Retinal pigment epithelial cell (primary cell): ENCODE results near the gene CETN3.
"Not testable (repeated sequence)": the region's sequence is repeated elsewhere in the genome, so short reads cannot be mapped to it uniquely, and the experiment has no call there.

Experiments
- DNase-seq: peaks from one replicate; pipeline ENCODE4 v3.0.0-alpha.2; 2010; ENCODE audit warnings: low read depth
- H3K4me3 ChIP-seq: 2 replicates; pipeline ENCODE4 v1.5.1; 2011; ENCODE audit warnings: mild to moderate bottlenecking, low read length, control low read depth, moderate library complexity
- TF ChIP-seq, protein P1 (sequence below): conservative IDR thresholded peaks from 2 replicates; pipeline ENCODE4 v1.5.1; 2011; ENCODE audit warnings: low read depth, low read length, control low read depth, inconsistent platforms

CETN3 gene

DNA sequence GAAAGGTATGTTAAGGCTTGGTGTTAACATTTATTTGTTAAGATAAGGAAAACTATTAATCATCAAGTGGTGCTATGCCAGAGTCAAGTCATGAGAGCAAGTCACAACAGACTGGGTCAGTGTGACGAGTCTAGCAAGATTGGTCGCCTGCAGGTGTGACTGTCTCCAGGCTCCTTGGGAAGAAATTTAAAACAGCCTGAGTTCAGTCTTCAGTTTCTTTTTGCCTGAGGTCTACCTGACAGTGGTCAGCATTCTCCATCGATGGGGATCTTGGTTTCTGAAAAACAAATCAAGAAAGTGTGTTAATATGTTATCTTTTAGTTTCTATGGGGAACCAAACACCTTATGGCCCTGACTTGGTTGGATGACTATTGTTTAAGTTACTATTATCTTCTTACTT, 56.3 kb downstream of the CETN3 start:
- TF ChIP-seq, protein P1, sequence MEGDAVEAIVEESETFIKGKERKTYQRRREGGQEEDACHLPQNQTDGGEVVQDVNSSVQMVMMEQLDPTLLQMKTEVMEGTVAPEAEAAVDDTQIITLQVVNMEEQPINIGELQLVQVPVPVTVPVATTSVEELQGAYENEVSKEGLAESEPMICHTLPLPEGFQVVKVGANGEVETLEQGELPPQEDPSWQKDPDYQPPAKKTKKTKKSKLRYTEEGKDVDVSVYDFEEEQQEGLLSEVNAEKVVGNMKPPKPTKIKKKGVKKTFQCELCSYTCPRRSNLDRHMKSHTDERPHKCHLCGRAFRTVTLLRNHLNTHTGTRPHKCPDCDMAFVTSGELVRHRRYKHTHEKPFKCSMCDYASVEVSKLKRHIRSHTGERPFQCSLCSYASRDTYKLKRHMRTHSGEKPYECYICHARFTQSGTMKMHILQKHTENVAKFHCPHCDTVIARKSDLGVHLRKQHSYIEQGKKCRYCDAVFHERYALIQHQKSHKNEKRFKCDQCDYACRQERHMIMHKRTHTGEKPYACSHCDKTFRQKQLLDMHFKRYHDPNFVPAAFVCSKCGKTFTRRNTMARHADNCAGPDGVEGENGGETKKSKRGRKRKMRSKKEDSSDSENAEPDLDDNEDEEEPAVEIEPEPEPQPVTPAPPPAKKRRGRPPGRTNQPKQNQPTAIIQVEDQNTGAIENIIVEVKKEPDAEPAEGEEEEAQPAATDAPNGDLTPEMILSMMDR: no peak

DNA sequence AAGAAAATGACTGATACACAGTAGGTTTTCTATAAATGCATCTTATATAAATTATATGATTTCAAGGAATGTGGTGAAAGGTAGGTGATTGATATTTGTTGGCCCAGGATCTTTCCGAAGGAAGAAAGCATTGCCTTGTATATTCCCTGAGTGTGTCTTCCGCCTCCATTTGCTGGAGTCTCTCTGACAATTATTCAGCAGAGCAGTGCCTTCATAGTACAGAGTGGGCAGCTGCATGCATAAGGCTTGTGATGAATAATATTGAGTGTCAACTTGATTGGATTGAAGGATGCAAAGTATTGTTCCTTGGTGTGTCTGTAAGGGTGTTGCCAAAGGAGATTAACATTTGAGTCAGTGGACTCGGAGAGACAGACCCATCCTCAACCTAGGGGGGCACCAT, 58.5 kb downstream of the CETN3 start:
- no peak for DNase-seq
- TF ChIP-seq, protein P1: no peak
- H3K4me3 ChIP-seq: no peak overlapping the region

More for the DNA sequence above, 56.3 kb downstream of the CETN3 start:
- no peak for DNase-seq
- H3K4me3 ChIP-seq: no peak overlapping the region

DNA sequence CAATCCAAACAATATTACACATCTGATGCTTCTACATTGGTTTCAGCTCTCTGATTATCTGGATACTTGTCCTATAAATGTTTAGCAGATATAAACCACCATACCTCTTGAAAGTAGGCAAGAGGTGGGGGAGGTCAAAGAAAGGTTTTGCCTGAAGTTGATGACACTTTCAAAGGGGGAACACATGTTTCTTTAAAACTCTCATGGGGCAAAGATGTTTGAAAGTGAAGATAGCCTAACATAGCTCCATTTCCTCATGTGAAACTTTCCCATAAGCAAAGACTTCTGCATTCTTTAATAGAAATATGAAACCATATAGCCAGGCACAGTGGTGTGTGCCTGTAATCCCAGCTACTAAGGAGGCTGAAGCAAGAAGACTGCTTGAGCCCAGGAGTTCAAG, 62.1 kb downstream of the CETN3 start:
- TF ChIP-seq, protein P1: no peak
- DNase-seq: no peak
- H3K4me3 ChIP-seq: no peak overlapping the region

DNA sequence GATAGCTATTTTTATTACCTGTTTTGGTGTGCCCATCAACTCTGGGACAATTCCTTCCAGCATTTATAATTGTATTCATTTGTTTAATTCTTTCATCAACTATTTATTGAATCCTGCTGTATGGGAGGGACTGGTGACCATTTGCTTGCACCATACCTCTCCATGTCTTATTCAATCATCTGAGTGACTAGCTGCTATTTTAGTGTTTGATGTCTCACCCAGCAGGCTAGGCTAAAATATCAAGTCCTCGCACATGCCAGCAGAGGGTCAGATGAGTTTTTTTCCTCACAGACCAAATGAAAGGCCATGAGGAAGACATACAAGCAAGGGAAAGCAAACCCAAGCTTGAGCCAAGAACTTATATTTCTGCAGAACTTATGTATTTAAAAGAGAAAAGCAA, 63.9 kb downstream of the CETN3 start:
- TF ChIP-seq, protein P1: no peak

DNA sequence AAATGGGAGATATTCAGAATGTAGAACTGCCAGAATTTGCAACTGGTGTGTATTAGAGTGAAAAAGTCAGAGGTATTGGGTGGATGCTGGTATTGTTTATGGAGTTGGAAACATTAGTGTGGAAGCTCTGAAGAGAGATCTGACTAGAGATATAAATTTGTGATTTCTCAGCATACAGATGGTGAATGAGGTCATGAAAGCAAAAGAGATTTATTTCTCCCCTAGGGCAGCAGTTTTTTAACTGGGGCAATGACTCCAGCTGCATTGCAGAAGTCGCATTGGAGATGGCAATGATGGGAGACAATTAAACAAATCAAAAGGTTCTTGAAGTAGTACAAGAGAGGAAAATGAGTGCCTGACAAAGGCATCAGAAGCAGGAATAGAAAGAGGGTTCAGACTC, 64.9 kb downstream of the CETN3 start:
- no peak for DNase-seq
- TF ChIP-seq, protein P1: no peak
- no peak overlapping the region for H3K4me3 ChIP-seq

More for the DNA sequence above, 63.9 kb downstream of the CETN3 start:
- H3K4me3 ChIP-seq: no peak overlapping the region
- DNase-seq: no peak

DNA sequence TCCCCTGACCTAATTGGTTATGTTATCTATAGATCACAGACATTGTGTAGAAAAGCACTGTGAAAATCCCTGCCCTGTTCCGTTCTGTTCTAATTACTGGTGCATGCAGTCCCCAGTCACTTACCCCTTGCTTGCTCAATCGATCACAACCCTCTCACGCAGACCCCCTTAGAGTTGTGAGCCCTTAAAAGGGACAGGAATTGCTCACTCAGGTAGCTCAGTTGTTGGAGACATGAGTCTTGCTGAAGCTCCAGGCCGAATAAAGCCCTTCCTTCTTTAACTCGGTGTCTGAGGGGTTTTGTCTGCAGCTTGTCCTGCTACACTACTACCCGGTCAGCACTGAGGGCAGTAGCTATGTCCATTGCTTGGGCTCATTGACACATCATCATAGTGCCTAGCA, 65.8 kb downstream of the CETN3 start:
- H3K4me3 ChIP-seq, DNase-seq: not testable (repeated sequence)

DNA sequence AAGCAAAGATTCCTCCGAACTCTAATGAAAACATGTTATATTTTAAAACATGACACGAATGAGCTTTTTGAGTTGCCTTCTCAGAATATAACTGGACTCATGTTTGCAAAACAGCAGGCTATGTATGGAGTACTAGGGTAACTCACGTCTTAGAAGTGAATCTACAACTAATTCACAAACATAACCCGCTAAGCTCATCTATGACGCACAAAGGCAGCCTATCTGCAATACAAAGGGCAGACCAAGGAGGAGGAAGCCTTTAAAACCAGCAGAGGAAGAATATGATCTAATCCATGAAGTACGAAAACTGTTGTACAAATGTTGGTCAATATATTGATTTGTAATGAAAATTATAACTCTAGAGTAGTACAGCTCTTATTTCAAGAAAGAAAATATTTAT, 67.0 kb downstream of the CETN3 start:
- DNase-seq: no peak
- TF ChIP-seq, protein P1: no peak

More for the DNA sequence above, 67.0 kb downstream of the CETN3 start:
- H3K4me3 ChIP-seq: no peak overlapping the region
